Vagina (tissue), 2 donors: ENCODE results near the gene MAD1L1. TPM values are rescaled to one million over a fixed set of nuclear protein-coding genes. Genes with fewer than 3 reads are reported as not detected.

Experiments
- DNase-seq, 2 donors: peaks; one replicate each; pipeline ENCODE4 v3.0.0-alpha.2; 2017; ENCODE audit errors: extremely low spot score in 2 of 2
- H3K27ac ChIP-seq: fragments of 200-600 bp; sonication (generic); one replicate; pipeline ENCODE4 v1.5.1; 2019
- H3K27me3 ChIP-seq: fragments of 200-600 bp; sonication (generic); one replicate; pipeline ENCODE4 v1.5.1; 2019
- H3K36me3 ChIP-seq, 2 donors: fragments of 200-600 bp; sonication (generic); one replicate each; pipeline ENCODE4 v1.5.1; 2017 to 2019
- H3K4me1 ChIP-seq: fragments of 200-600 bp; sonication (generic); one replicate; pipeline ENCODE4 v1.5.1; 2019
- H3K4me3 ChIP-seq, 2 donors: fragments of 200-600 bp; sonication (generic); 1 replicate in 1 of 2; 2 replicates in 1 of 2; pipeline ENCODE4 v1.5.1; 2016 to 2019
- H3K9me3 ChIP-seq: fragments of 200-600 bp; sonication (generic); one replicate; pipeline ENCODE4 v1.5.1; 2019
- POLR2A ChIP-seq, 2 donors: fragments of 450-650 bp; IDR thresholded peaks; one replicate each; pipeline ENCODE4 v1.6.1; 2017; ENCODE audit warnings: antibody characterized with exemption in 2 of 2, mild to moderate bottlenecking in 2 of 2, moderate library complexity in 2 of 2
- POLR2AphosphoS5 ChIP-seq, 2 donors: sonication (generic); formaldehyde crosslinking; IDR thresholded peaks; one replicate each; pipeline ENCODE4 v1.9.0; 2017; ENCODE audit warnings: antibody characterized with exemption in 2 of 2, mild to moderate bottlenecking in 2 of 2, low read depth in 1 of 2; ENCODE audit not compliant: insufficient read depth in 1 of 2
- intact Hi-C: fragments of 100-400 bp; cut with DNase I; formaldehyde crosslinking; loops from one replicate; pipeline ENCODE4 v1.15.1; 2023
- total RNA-seq: library from RNA; depleted of rRNA; stranded (reverse); fragments of >200 nt; gene quantifications from one replicate; pipeline ENCODE4 v1.2.3, GENCODE V29; 2016
- TF ChIP-seq, protein P1 (sequence below), 3 experiments: fragments of 450-650 bp in 2 of 3; fragments of 200-600 bp in 1 of 3; sonication (generic) in 1 of 3; IDR thresholded peaks; one replicate each; pipeline ENCODE4 v1.5.1; 2017 to 2019; ENCODE audit warnings: antibody characterized with exemption in 3 of 3, mild to moderate bottlenecking in 2 of 3, moderate library complexity in 2 of 3

Gene MAD1L1
- total RNA-seq, 1 donor from 2014 or later: 62.4 TPM

DNA sequence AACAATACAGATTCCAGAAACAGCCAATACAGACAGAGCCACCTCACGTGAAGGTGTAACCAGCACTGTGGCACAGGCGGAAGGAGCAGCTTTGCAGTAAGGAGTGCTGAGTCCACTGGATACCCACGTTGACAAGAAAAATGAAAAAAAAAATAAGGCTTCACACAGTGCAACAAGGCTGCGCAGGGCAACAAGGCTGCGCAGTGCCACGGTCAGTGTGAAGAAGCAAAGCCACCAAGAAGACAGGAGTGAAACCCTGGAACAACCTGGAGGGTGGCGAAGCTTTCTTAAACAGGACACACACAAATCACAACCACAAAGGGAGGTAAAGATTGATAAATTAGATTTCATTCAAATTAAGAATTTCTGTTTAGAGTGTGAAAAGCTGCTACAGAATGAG, 204.0 kb downstream of the MAD1L1 start:
- peaks cover 4% of the 10 kb centered on the region for H3K9me3 ChIP-seq
- H3K36me3 ChIP-seq: no peaks in the 10 kb centered on the region
- TF ChIP-seq POLR2AphosphoS5 (IDR thresholded peaks at IDR 0.05; ENCODE audit: insufficient read depth in 1 of 2, low read depth in 1 of 2) (no peak), POLR2A (IDR thresholded peaks at IDR 0.05) (no peak)
- TF ChIP-seq, protein P1, sequence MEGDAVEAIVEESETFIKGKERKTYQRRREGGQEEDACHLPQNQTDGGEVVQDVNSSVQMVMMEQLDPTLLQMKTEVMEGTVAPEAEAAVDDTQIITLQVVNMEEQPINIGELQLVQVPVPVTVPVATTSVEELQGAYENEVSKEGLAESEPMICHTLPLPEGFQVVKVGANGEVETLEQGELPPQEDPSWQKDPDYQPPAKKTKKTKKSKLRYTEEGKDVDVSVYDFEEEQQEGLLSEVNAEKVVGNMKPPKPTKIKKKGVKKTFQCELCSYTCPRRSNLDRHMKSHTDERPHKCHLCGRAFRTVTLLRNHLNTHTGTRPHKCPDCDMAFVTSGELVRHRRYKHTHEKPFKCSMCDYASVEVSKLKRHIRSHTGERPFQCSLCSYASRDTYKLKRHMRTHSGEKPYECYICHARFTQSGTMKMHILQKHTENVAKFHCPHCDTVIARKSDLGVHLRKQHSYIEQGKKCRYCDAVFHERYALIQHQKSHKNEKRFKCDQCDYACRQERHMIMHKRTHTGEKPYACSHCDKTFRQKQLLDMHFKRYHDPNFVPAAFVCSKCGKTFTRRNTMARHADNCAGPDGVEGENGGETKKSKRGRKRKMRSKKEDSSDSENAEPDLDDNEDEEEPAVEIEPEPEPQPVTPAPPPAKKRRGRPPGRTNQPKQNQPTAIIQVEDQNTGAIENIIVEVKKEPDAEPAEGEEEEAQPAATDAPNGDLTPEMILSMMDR (IDR thresholded peaks at IDR 0.05): no peak
- no peaks in the 10 kb centered on the region for H3K4me1 ChIP-seq
- no peak overlapping the region for H3K27ac ChIP-seq
- no peak overlapping the region for H3K4me3 ChIP-seq
- no peaks in the 10 kb centered on the region for H3K27me3 ChIP-seq
- intact Hi-C loops: no loop called here
- DNase-seq: no peak

DNA sequence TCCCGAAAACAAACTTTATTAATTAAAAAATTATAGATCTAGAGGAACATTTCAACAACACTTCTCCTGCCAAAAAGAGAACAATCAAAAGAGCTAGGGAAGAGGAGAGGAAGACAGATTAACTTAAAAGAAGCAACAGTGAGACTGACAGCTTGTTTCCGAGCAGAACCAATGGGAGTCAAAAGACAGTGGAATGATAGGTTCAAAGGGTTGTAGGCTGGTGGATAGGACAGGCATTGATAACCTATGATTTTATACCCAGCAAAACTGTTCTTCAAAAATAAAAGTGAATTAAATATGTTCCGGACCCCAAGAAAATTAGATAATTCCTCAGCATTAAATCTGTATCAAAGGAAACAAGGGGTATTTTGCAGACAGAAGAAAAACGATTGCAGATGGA, 207.6 kb downstream of the MAD1L1 start:
- Histone ChIP-seq H3K27me3 (no peaks in the 10 kb centered on the region), H3K36me3 (no peaks in the 10 kb centered on the region), H3K4me1 (peaks cover 4% of the 10 kb centered on the region), H3K4me3 (no peak overlapping the region), H3K9me3 (peaks cover 4% of the 10 kb centered on the region), H3K27ac (no peak overlapping the region)
- intact Hi-C loops: no loop called here
- TF ChIP-seq POLR2A (IDR thresholded peaks at IDR 0.05) (no peak), POLR2AphosphoS5 (IDR thresholded peaks at IDR 0.05; ENCODE audit: insufficient read depth in 1 of 2, low read depth in 1 of 2) (no peak)
- TF ChIP-seq, protein P1 (IDR thresholded peaks at IDR 0.05): no peak
- no peak for DNase-seq

DNA sequence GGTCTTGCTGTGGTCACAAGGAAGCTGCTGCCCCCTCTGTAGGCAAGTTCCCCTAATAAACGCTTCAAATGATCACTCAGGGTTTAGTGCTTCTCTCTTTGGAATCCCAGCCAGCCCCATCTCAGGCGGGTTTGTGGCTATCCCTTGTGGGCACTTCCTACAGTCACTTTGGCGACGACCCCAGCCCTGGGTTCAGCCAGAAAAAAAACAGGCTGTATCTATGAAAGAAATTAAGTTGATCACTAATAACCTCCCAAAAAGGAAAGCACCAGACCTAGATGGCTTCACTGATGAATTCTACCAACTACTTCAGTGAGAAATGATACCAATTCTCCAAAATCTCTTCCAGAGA, 208.2 kb downstream of the MAD1L1 start:
- intact Hi-C loops: no loop called here
- no peak for DNase-seq
- H3K4me1 ChIP-seq: peaks cover 10% of the 10 kb centered on the region
- H3K36me3 ChIP-seq: no peaks in the 10 kb centered on the region
- H3K27me3 ChIP-seq: no peaks in the 10 kb centered on the region
- H3K4me3 ChIP-seq: no peak overlapping the region
- no peak overlapping the region for H3K27ac ChIP-seq
- TF ChIP-seq, protein P1 (IDR thresholded peaks at IDR 0.05): no peak
- TF ChIP-seq POLR2A (IDR thresholded peaks at IDR 0.05) (no peak), POLR2AphosphoS5 (IDR thresholded peaks at IDR 0.05; ENCODE audit: insufficient read depth in 1 of 2, low read depth in 1 of 2) (no peak)
- H3K9me3 ChIP-seq: peaks cover 4% of the 10 kb centered on the region

DNA sequence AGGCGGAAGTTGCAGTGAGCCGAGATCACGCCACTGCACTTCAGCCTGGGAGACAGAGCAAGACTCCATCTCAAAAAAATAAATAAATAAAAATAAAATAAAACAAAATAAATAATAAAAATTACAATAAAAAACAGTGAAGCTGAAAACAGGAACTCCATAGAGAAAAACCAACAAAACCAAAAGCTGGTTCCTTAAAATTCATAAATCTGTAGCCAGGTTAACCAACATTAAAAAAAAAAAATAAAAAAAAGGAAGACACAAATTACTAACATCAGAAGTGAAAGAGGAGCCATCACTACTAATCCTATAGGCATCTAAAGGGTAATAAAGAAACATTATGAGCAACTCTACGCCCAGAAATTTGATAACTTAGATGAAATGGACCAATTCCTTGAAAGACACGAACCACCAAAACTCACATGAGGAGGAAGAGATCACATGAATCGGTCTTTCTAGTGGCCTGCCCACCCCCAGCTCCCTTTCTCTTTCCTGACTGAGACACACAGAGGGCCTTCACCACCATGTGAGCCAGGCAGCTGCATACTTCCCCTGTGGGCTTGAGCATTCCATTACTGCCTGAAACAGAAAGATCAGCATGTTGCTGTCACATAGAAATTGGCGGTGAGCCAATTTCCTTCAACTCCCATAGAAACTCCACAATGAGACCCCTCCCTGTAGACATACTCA, 208.7 kb downstream of the MAD1L1 start:
- intact Hi-C loops: no loop called here
- Histone ChIP-seq H3K27ac (no peak overlapping the region), H3K27me3 (no peaks in the 10 kb centered on the region), H3K4me3 (no peak overlapping the region), H3K9me3 (peaks cover 4% of the 10 kb centered on the region), H3K36me3 (no peaks in the 10 kb centered on the region), H3K4me1 (peaks cover 15% of the 10 kb centered on the region)
- TF ChIP-seq POLR2AphosphoS5 (IDR thresholded peaks at IDR 0.05; ENCODE audit: insufficient read depth in 1 of 2, low read depth in 1 of 2) (no peak), POLR2A (IDR thresholded peaks at IDR 0.05) (no peak)
- TF ChIP-seq, protein P1 (IDR thresholded peaks at IDR 0.05): no peak
- DNase-seq: no peak

DNA sequence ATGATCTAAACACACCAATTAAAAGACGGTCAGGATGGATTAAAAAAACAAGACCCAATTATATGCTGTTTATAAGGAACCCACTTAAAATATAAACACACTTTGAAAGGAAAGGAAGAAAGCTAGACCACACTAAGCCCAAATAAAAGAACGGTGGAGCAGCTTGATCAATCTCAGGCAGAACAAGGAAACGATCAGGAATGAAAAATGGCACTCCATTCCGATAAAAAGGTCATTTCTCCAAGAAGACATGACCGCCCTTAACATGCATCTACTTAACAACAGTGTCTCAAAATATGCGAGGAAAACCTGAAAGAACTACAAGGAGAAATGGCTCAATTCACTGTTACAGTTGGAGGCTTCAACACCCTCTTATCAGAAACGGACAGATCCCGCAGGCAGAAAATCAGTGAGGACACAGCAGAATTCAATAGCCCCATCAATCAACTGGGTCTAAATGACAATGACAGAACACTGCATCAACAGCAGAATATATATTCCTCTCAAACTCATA, 210.0 kb downstream of the MAD1L1 start:
- no peak for DNase-seq
- H3K4me1 ChIP-seq: peaks cover 28% of the 10 kb centered on the region
- H3K36me3 ChIP-seq: no peaks in the 10 kb centered on the region
- H3K9me3 ChIP-seq: no peaks in the 10 kb centered on the region
- H3K4me3 ChIP-seq: no peak overlapping the region
- intact Hi-C loops: no loop called here
- TF ChIP-seq, protein P1 (IDR thresholded peaks at IDR 0.05): no peak
- TF ChIP-seq POLR2A (IDR thresholded peaks at IDR 0.05) (no peak), POLR2AphosphoS5 (IDR thresholded peaks at IDR 0.05; ENCODE audit: insufficient read depth in 1 of 2, low read depth in 1 of 2) (no peak)
- no peak overlapping the region for H3K27ac ChIP-seq
- no peaks in the 10 kb centered on the region for H3K27me3 ChIP-seq
